Right lobe of liver (tissue), 6 donors: ENCODE results near the gene PRR3. TPM values are rescaled to one million over a fixed set of nuclear protein-coding genes. Genes with fewer than 3 reads are reported as not detected.

Experiments
- ATAC-seq, 4 donors: fragments of 200-7000 bp; cut with Tn5 transposase; one replicate each; pipeline ENCODE4 v1.9.1; 2020; ENCODE audit warnings: mild to moderate bottlenecking in 4 of 4, moderate library complexity in 4 of 4
- DNase-seq, 3 donors: peaks; one replicate each; pipeline ENCODE4 v3.0.0-alpha.2; 2020
- H3K27ac ChIP-seq, 3 donors: fragments of 200-600 bp; one replicate each; pipeline ENCODE4 v1.8.0; 2022
- H3K27me3 ChIP-seq, 2 donors: fragments of 200-600 bp; one replicate each; pipeline ENCODE4 v1.8.0; 2022
- H3K36me3 ChIP-seq, 4 donors: fragments of 200-600 bp; sonication (generic) in 1 of 4; one replicate each; pipeline versions ENCODE4 v1.5.1 to v1.8.0; 2017 to 2022; ENCODE audit warnings: control low read depth in 1 of 4
- H3K4me1 ChIP-seq, 4 donors: fragments of 200-600 bp; sonication (generic) in 1 of 4; one replicate each; pipeline versions ENCODE4 v1.5.1 to v1.8.0; 2017 to 2022; ENCODE audit warnings: control low read depth in 1 of 4
- H3K4me3 ChIP-seq, 3 donors: fragments of 200-600 bp; one replicate each; pipeline ENCODE4 v1.8.0; 2022
- H3K9me3 ChIP-seq, 4 donors: fragments of 200-600 bp; sonication (generic) in 1 of 4; one replicate each; pipeline versions ENCODE4 v1.5.1 to v1.8.0; 2017 to 2022; ENCODE audit warnings: control low read depth in 1 of 4
- CTCF ChIP-seq, 4 donors: fragments of 200-600 bp in 3 of 4; fragments of 450-650 bp in 1 of 4; IDR thresholded peaks; one replicate each; pipeline versions ENCODE4 v1.5.1 to v1.8.0; 2016 to 2022; ENCODE audit warnings: antibody characterized with exemption in 4 of 4, mild to moderate bottlenecking in 2 of 4
- POLR2A ChIP-seq: fragments of 450-650 bp; IDR thresholded peaks from one replicate; pipeline ENCODE4 v1.6.1; 2017; ENCODE audit warnings: antibody characterized with exemption, mild to moderate bottlenecking
- whole genome bisulfite sequencing: methylation state at CpG from one replicate; pipeline ENCODE4 v1.1.6; 2018; ENCODE audit warnings: low coverage, low lambda C conversion rate; ENCODE audit not compliant: insufficient coverage; ENCODE audit errors: missing lambda C conversion rate; 5-methylcytosine and 5-hydroxymethylcytosine counted together
- intact Hi-C, 2 donors: fragments of 100-400 bp; cut with DNase I; formaldehyde crosslinking; loops; one replicate each; pipeline versions ENCODE4 v1.11.2 to v1.14.1; 2022
- total RNA-seq, 6 experiments: library from RNA; depleted of rRNA in 2 of 6; stranded (reverse); fragments of >200 nt in 2 of 6; fragmentation: NEBNext Ultra II Directional in 3 of 6; extraction: Animal tissue kit (Norgen Biotek cat#: 25700) in 3 of 6; gene quantifications; one replicate each; pipeline versions ENCODE4 v1.1.0 to v1.2.4, GENCODE V29; 2016 to 2023
- donor health status: DM: no; HTN: yes; CAD: no.
- donor health status: DM: no; HTN: no; CAD: no.
- donor health status: DM: no; HTN: no; CAD: no.
- donor health status: DM: no; HTN: yes; CAD: no.
- donor health status: DM: no; HTN: yes; CAD: no.

The PRR3 gene
- total RNA-seq, 6 experiments from 2014 or later: 2.3 to 3.8 (median 2.6) TPM

- peaks cover 0 to 37% (median 15%) of the 10 kb centered on the region in 4 donors for H3K4me1 ChIP-seq
- DNase-seq (peak in 2 of 3 donors; percentile 56 to 60), ATAC-seq (peak; percentile 28 to 47 (median 35))
- 0% methylated on average over 18 of the region's 18 CpGs for WGBS
- no peak for TF ChIP-seq CTCF (IDR thresholded peaks at IDR 0.05)
- no peak for TF ChIP-seq POLR2A
- intact Hi-C loops: no loop called here
- H3K4me3 ChIP-seq: peak overlapping the region; percentile 77 to 94 (median 85)
- peak overlapping the region; percentile 83 to 92 (median 89) for H3K27ac ChIP-seq
- H3K27me3 ChIP-seq: no peaks in the 10 kb centered on the region
- H3K9me3 ChIP-seq: no peaks in the 10 kb centered on the region
- H3K36me3 ChIP-seq: no peaks in the 10 kb centered on the region
Measured at GRCh38 chr6:30570740-30571074, 13.6 kb downstream of the PRR3 start.

- under 1% methylated on average over 41 of the region's 59 CpGs for WGBS
Measured at GRCh38 chr6:30571075-30571761, 14.1 kb downstream of the PRR3 start, which contains the start of gene ABCF1. ABCF1 (plus strand) TSS chr6:30571442; CDS start chr6:30571488, 46 bp downstream.

GRCh38 chr6:30571762-30572082 is 14.6 kb downstream of the PRR3 start:
- 0% methylated on average over 8 of the region's 8 CpGs for WGBS

More at GRCh38 chr6:30571075-30571761, 14.1 kb downstream of the PRR3 start, which contains the start of gene ABCF1:
- intact Hi-C loops: no loop called here
- ATAC-seq: peak; percentile 98 to 99 (median 98)
- DNase-seq: peak; percentile 99 to 100 (median 99)
- Histone ChIP-seq H3K36me3 (no peaks in the 10 kb centered on the region), H3K4me1 (peaks cover 0 to 33% (median 12%) of the 10 kb centered on the region in 4 donors), H3K9me3 (no peaks in the 10 kb centered on the region), H3K27me3 (no peaks in the 10 kb centered on the region), H3K4me3 (peak within 1 kb of the TSS; percentile 77 to 94 (median 85)), H3K27ac (peak within 1 kb of the TSS; percentile 83 to 92 (median 89))
- TF ChIP-seq CTCF (IDR thresholded peaks at IDR 0.05) (no peak), POLR2A (peak; percentile 69)

GRCh38 chr6:30572148-30572547 is 15.1 kb downstream of the PRR3 start:
- Histone ChIP-seq H3K9me3 (no peaks in the 10 kb centered on the region), H3K36me3 (peaks cover 0 to 5% (median 2%) of the 10 kb centered on the region in 4 donors), H3K4me3 (peak overlapping the region; percentile 77 to 94 (median 85)), H3K27ac (no peak overlapping the region), H3K27me3 (no peaks in the 10 kb centered on the region), H3K4me1 (peaks cover 0 to 30% (median 11%) of the 10 kb centered on the region in 4 donors)
- TF ChIP-seq POLR2A (no peak), CTCF (IDR thresholded peaks at IDR 0.05) (no peak)
- ATAC-seq (no peak), DNase-seq (no peak)
- intact Hi-C loops: no loop called here

More at GRCh38 chr6:30571762-30572082, 14.6 kb downstream of the PRR3 start:
- peak overlapping the region; percentile 83 to 92 (median 89) for H3K27ac ChIP-seq
- peak overlapping the region; percentile 77 to 94 (median 85) for H3K4me3 ChIP-seq
- DNase-seq (no peak), ATAC-seq (no peak)
- intact Hi-C loops: no loop called here
- H3K27me3 ChIP-seq: no peaks in the 10 kb centered on the region
- H3K36me3 ChIP-seq: peaks cover 0 to under 1% (median under 1%) of the 10 kb centered on the region in 4 donors
- TF ChIP-seq CTCF (IDR thresholded peaks at IDR 0.05): no peak
- TF ChIP-seq POLR2A: no peak
- no peaks in the 10 kb centered on the region for H3K9me3 ChIP-seq
- peaks cover 0 to 30% (median 11%) of the 10 kb centered on the region in 4 donors for H3K4me1 ChIP-seq
